Panc1 (cell line): ENCODE data around the gene TMPRSS3.

Source experiments
- CTCF ChIP-seq: fragments of 450-650 bp; IDR thresholded peaks from 2 replicates; pipeline ENCODE4 v1.5.1; 2017; ENCODE audit warnings: mild to moderate bottlenecking
- SIN3A ChIP-seq: IDR thresholded peaks from 2 replicates; pipeline ENCODE4 v1.6.1; 2012; ENCODE audit warnings: low read depth, mild to moderate bottlenecking, low read length, moderate library complexity, borderline replicate concordance; ENCODE audit not compliant: insufficient read depth

- no peak for TF ChIP-seq CTCF
- no peak for TF ChIP-seq SIN3A
Measured at GRCh38 chr21:42369821-42370220, 26.0 kb downstream of the TMPRSS3 start.
